ENCODE results near the gene DAPK2.

DAPK2 gene

DNA sequence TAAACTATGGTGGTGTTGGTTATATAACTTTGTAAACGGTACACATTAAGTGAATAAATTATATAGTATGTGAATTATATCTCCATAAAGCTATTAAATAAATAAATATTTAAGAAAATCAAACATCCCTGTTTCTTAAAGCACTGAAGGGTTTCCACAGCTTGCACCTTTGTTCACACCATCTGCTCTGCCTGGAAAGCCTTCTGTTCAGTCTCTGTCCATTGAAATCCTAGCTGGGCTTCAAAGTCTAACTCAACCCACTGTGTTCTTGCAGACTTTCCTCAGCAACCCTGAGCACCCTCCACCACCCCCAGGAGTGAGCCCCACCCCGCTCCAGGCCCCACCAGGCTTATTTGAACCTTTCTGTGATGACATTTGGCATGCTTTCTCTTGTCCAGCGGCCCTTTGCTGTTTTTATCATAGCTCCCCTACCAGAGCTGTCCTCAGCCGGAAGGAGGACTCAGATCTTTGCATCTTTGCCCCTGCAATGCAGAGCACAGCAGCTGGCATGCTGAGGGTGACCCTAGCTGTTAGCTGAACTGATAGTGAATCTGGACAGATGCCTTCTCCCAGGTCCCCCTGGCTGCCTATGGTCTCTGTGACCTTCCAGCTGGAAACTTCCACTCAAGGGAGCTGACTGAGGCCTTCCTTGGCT lies 105.2 kb downstream of the DAPK2 start:
- DNase-seq: no peak

- no peak for DNase-seq
Measured at GRCh38 chr15:63939531-63940130, 106.7 kb downstream of the DAPK2 start.

DNA sequence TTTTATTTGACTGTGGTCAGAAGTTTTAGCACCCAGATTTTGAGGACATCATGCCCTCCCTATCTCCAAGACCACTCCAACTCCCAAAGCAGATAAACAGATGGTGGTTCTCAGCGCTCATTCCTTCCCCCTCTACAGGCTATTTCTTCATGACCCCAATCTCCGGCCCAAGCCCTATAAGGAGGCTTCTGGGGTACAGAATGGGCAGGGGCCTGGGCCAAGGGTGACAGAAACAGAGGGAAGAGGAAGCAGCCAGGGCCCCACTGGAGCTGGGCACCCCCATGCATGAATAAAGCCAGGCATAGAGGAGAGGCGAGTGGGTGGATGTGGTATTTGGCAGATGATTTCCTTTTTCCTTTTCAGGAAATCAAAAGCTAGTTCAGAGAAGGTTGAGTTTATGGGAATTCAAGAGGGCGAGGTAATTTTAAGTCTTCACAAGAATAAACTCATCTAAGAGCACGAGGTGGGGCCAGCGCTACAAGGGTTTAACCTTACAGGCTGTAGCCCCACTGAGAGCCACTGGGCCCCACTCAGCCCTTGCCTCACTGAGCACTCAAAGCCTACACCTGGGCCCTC lies 107.7 kb downstream of the DAPK2 start:
- no peak for DNase-seq

- DNase-seq: no peak
Measured at GRCh38 chr15:63933522-63933921, 112.8 kb downstream of the DAPK2 start.

GRCh38 chr15:63931556-63931955 lies 114.7 kb downstream of the DAPK2 start:
- no peak for DNase-seq

DNA sequence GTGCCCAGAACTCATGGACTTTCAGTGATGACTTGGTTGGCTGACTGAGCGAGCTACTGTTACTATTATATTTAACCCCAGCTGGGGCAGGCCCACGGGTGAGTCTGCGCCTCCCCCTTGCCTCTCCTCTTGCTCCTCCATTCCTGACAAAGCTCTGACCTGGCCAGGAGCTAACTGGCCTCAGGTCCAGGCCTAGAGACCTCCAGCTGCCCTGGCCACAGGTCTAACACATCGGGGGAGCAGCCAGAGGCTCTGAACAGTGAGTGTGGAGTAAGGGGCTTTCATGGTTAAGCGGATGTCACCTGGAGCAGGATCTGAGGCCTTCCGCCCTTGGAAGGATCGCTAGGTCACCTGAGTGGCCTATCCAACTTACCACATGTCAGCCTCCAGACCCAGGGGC lies 116.3 kb downstream of the DAPK2 start:
- no peak for DNase-seq

GRCh38 chr15:63928185-63928842 lies 118.0 kb downstream of the DAPK2 start:
- no peak for DNase-seq

- no peak for DNase-seq
Measured at GRCh38 chr15:63923993-63924950, 122.0 kb downstream of the DAPK2 start.

GRCh38 chr15:63922916-63923315 lies 123.4 kb downstream of the DAPK2 start:
- DNase-seq: no peak

- no peak for DNase-seq
Measured at GRCh38 chr15:63922261-63922904, 123.9 kb downstream of the DAPK2 start.

GRCh38 chr15:63920504-63921175 lies 125.6 kb downstream of the DAPK2 start:
- no peak for DNase-seq

DNA sequence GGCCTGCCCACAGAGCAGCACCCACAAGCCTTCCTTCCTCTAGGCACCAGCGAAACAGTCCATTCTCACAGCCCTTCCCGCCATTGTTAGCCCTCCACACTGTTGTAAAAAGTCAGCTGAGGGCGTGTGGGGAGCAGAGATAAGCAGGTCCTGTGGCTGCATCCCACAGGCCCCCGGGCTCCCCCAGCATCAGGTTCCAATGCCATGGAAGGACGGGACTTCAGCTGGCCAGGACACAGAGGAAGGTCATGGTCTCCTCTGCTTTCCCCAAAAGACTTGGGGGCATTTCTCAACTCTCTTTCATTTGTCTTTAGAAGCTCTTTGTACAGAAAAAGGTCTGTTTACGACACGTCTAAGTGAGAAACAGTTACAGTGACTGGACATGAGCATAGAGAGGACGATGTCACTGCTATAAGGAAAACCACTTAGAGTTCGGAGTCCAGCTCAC lies 127.4 kb downstream of the DAPK2 start:
- no peak for DNase-seq

DNA sequence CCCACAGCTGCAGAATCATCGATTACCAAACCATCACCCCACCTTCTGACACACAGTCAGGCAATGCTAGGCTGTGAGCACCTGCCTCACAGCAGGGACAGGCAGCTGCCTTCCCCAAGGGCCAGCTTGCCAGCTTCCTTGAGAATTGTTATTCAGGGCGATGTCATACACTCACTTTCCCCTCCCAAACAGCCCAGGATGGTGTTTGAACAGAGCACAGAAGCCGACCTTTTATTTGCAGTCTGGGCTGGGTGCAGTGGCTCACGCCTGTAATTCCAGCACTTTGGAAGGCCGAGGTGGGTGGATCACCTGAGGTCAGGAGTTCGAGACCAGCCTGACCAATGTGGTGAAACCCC lies 128.0 kb downstream of the DAPK2 start:
- DNase-seq: no peak

DNA sequence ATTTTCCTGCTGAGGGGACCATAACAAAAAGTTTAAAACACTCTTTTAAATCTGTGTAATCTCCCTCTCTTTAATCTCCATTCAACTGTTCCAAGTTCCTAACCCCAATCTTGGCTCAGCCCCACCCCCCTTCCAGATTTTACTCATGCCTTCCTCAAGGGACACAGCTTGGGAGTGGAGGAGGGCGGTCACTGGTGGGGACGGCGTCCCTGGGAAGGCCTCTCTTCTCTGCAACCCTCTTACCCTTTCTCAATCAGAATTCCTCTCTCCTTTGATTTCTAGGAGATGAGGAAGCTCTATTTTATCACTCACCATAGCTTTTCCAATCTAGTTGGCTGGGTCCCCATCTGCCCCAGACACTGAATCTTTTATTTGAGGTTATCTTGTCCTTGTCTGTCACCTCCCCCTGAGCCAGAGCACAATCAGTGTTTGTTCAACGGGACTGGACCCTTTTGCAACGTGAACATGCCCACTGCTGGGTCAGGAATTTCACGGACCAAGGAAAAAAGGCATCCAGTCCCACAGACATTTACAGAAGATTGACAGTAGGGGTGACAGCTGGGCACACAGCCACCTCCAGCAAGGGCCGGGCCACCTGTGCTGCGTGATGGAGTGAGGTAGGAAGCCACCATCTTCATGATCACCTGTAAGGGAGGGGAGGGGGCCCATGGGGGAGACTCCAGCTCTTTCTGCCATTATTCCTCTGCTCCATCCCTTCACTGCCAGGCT lies 128.5 kb downstream of the DAPK2 start:
- no peak for DNase-seq

GRCh38 chr15:63915873-63916771 lies 130.2 kb downstream of the DAPK2 start:
- peak in 1 of 2 donors; percentile 23 for DNase-seq

GRCh38 chr15:63915209-63915872 lies 130.9 kb downstream of the DAPK2 start:
- DNase-seq: no peak

- DNase-seq: no peak
Measured at GRCh38 chr15:63913786-63914315, 132.4 kb downstream of the DAPK2 start.

GRCh38 chr15:63913336-63913735 lies 132.9 kb downstream of the DAPK2 start:
- DNase-seq: no peak

DNA sequence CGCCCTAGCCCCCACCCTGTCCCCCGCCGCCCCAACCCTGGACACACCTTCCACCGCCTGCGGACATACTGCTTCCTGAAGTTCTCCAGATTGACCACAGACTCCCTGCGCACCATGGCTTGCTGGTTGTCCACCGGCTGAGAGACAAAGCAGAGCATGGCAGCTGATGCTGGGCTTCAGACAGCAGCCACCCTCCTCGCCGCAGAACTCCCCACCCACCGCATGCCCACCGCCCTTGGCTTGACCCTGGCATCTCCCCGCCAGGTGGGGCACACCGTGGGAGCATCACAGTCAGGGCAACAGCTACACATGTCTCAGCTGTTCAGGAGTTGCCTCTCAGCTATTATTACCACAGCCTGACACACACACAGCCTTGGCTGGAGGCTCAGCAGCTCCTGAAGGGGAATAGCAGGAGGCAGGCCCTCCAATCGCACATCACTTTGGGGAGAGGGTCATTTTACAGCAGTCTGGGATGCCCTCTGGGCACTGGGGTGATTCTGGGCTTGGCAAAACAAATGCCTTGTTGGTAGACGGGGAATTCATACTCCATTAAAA lies 134.1 kb downstream of the DAPK2 start:
- DNase-seq: no peak

Data from hippocampal formation (tissue), 2 donors.